ENCODE data around the gene FNBP1. TPM values are rescaled to one million over a fixed set of nuclear protein-coding genes. Genes with fewer than 3 reads are reported as not detected.

Gene FNBP1
- total and polyA plus RNA-seq, 10 of the 15 experiments (the other 5 are each of a cell fraction or from before 2014, with no cell fraction given) = 64.5 to 353 (median 179) TPM

GRCh38 chr9:129852579-129852978, 190.4 kb downstream of the FNBP1 start (continued):
- TF ChIP-seq ZNF592 (IDR thresholded peaks at IDR 0.05) = no peak

GRCh38 chr9:129851821-129852220, 191.2 kb downstream of the FNBP1 start:
- H3K36me3 ChIP-seq (ENCODE audit: control insufficient read depth in 2 of 2, insufficient read depth in 2 of 2, low read length in 1 of 2) = no peaks in the 10 kb centered on the region; a peak in 3 of 4 replicates
- no peaks in the 10 kb centered on the region for H4K20me1 ChIP-seq (ENCODE audit: control insufficient read depth, insufficient read depth)
- no peak for TF ChIP-seq ZNF592 (IDR thresholded peaks at IDR 0.05)
- no peak overlapping the region for H3K9ac ChIP-seq (ENCODE audit: control insufficient read depth, insufficient read depth, low read length)
- ChIA-PET POLR2A (interaction anchor here (0.6 kb wide), 1 partner anchor 1851 kb away, joined by 4 read pairs; no protein-coding TSS in a partner anchor), CTCF (no interaction called here), SMC1A (ENCODE audit: uncharacterized antibody, unreplicated experiment) (no interaction called here), RAD21 (ENCODE audit: unreplicated experiment) (no interaction called here)
- no peaks in the 10 kb centered on the region for H3K9me3 ChIP-seq (replicated peaks; ENCODE audit: control insufficient read depth, insufficient read depth, low read length)
- H2AFZ ChIP-seq (ENCODE audit: control insufficient read depth, low read depth, low read length) = no peak overlapping the region
- H3K4me3 ChIP-seq = no peak overlapping the region
- FAIRE-seq = no peak
- no peak overlapping the region for H3K4me2 ChIP-seq (ENCODE audit: control insufficient read depth, insufficient read depth)
- no peaks in the 10 kb centered on the region for H3K4me1 ChIP-seq (ENCODE audit: control insufficient read depth, insufficient read depth, low read length)
- H3K79me2 ChIP-seq (ENCODE audit: control insufficient read depth, insufficient read depth, low read length) = no peaks in the 10 kb centered on the region
- WGBS (ENCODE audit: insufficient coverage, insufficient replicate concordance, low lambda C conversion rate, missing lambda C conversion rate) = 64% methylated on average over 5 of the region's 5 CpGs
- intact Hi-C loops (cut with micrococcal nuclease; ENCODE audit: unreplicated experiment) (no loop called here), in situ Hi-C loops (cut with MboI) (no loop called here)
- BruUV-seq (replicated peaks) = no TSS peak
- no peaks in the 10 kb centered on the region for H3K27me3 ChIP-seq (replicated peaks in 1 of 2; ENCODE audit: control insufficient read depth in 2 of 2, insufficient read depth in 2 of 2, low read length in 1 of 2)
- ATAC-seq = no peak
- no peak for DNase-seq (ENCODE audit: low read depth, low spot score)
- H3K27ac ChIP-seq (ENCODE audit: control insufficient read depth, insufficient read depth) = no peak overlapping the region
